DMS153 (cell line): ENCODE measurements around the gene CUL3.

Source experiments
- DNase-seq: peaks from one replicate; lab custom pipeline; 2025; lab: John Stamatoyannopoulos, UW

Gene CUL3

DNA sequence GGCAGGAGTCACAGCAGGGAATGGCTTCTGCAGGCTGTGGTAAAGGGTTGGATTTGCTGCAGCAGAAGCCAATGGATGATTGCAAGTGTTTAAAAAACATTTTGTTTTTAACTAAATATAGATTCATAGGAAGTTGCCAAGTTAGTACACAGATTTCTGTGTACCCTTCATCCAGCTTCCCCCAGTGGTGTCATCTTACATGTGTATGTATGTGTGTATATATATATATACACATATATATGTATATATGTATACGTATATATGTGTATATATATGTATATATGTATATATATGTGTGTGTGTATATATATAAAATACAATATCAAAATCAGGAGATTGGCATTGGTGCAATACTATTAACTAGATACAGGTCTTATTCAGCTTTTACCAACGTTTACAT, 164.1 kb downstream of the CUL3 start:
- no peak for DNase-seq
